Measurements from ENCODE around the gene RTL5. TPM values are rescaled to one million over a fixed set of nuclear protein-coding genes. Genes with fewer than 3 reads are reported as not detected.

The RTL5 gene
- total and polyA plus RNA-seq, 4 donors: 0.32 to 1.9 (median 0.96) TPM

DNA sequence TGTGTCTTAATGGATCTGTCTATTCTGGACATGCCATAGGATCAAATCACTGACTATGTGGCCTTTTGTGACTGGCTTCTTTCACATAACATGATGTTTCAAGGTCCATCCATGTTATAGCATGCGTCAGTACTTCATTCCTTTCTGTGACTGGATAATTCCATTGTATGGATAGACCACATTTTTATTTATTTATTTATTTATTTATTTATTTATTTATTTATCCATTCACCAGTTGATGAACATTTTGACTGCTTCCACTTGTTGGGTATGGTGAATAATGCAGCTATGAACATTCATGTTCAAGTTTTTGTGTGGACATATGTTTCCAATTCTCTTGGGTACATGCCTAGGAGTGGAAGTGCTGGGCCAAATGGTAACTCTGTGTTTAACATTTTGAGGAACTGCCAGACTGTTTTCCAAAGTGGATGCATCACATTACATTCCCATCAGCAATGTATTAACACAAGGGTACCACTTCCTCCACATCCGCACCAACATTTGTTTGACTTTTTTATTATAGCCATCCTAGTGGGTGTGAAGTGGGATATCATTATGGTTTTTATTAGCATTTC, 14.0 kb downstream of the RTL5 start:
- H3K36me3 ChIP-seq (ENCODE audit: control insufficient read depth in 4 of 4, insufficient read depth in 3 of 4, low read depth in 1 of 4, low read length in 3 of 4): no peaks in the 10 kb centered on the region
- no peak overlapping the region for H3K4me3 ChIP-seq (ENCODE audit: low read depth in 1 of 3, low read length in 3 of 3)
- no peaks in the 10 kb centered on the region for H3K9me3 ChIP-seq (ENCODE audit: control insufficient read depth in 4 of 4, low read length in 3 of 4)
- H3K4me1 ChIP-seq (ENCODE audit: control insufficient read depth in 4 of 4, insufficient read depth in 4 of 4, low read length in 3 of 4): peaks cover 0 to 3% (median 2%) of the 10 kb centered on the region in 4 donors
- no peak overlapping the region for H3K9ac ChIP-seq (ENCODE audit: low read depth in 1 of 2, low read length in 2 of 2)
- WGBS: 96% methylated on average over 2 of the region's 2 CpGs
- TF ChIP-seq EGR1 (IDR thresholded peaks at IDR 0.05; ENCODE audit: low read depth in 2 of 2) (no peak), SP1 (IDR thresholded peaks at IDR 0.05) (no peak), TAF1 (conservative IDR thresholded peaks at IDR 0.05) (no peak), RAD21 (IDR thresholded peaks at IDR 0.05) (no peak)
- TF ChIP-seq, protein P1, sequence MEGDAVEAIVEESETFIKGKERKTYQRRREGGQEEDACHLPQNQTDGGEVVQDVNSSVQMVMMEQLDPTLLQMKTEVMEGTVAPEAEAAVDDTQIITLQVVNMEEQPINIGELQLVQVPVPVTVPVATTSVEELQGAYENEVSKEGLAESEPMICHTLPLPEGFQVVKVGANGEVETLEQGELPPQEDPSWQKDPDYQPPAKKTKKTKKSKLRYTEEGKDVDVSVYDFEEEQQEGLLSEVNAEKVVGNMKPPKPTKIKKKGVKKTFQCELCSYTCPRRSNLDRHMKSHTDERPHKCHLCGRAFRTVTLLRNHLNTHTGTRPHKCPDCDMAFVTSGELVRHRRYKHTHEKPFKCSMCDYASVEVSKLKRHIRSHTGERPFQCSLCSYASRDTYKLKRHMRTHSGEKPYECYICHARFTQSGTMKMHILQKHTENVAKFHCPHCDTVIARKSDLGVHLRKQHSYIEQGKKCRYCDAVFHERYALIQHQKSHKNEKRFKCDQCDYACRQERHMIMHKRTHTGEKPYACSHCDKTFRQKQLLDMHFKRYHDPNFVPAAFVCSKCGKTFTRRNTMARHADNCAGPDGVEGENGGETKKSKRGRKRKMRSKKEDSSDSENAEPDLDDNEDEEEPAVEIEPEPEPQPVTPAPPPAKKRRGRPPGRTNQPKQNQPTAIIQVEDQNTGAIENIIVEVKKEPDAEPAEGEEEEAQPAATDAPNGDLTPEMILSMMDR (IDR thresholded peaks at IDR 0.05; ENCODE audit: low read depth, low read length, missing input control): no peak
- no peaks in the 10 kb centered on the region for H3K27me3 ChIP-seq (ENCODE audit: control insufficient read depth in 4 of 4, insufficient read depth in 4 of 4, low read length in 3 of 4)
- H3K27ac ChIP-seq (ENCODE audit: low read depth in 1 of 2, low read length in 2 of 2): no peak overlapping the region
- no peak for DNase-seq (ENCODE audit: low spot score)

DNA sequence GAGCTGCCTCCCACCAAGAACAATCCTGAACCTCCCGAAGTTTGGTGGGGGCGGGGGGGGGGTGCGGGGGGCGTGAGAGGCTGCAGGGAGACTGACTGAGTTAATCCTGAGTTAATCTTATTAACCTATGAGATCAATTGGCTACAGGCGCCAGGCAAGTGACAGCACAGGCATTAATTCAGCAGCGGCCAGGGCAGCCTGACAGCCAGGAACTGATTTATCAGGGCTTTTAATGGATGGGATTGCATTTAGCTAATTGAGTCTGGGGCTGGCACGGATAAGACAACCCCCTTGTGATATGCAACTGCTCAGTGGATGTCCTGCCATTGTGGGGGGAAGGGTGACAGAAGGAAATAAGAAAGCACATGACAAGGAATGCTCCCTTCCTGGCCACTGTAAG, 16.3 kb downstream of the RTL5 start:
- Histone ChIP-seq H3K27me3 (ENCODE audit: control insufficient read depth in 4 of 4, insufficient read depth in 4 of 4, low read length in 3 of 4) (no peaks in the 10 kb centered on the region), H3K27ac (ENCODE audit: low read depth in 1 of 2, low read length in 2 of 2) (no peak overlapping the region), H3K9ac (ENCODE audit: low read depth in 1 of 2, low read length in 2 of 2) (no peak overlapping the region), H3K36me3 (ENCODE audit: control insufficient read depth in 4 of 4, insufficient read depth in 3 of 4, low read depth in 1 of 4, low read length in 3 of 4) (no peaks in the 10 kb centered on the region), H3K4me3 (ENCODE audit: low read depth in 1 of 3, low read length in 3 of 3) (no peak overlapping the region), H3K4me1 (ENCODE audit: control insufficient read depth in 4 of 4, insufficient read depth in 4 of 4, low read length in 3 of 4) (peaks cover 0 to 3% (median under 1%) of the 10 kb centered on the region in 4 donors), H3K9me3 (ENCODE audit: control insufficient read depth in 4 of 4, low read length in 3 of 4) (no peaks in the 10 kb centered on the region)
- TF ChIP-seq NR2F2 (IDR thresholded peaks at IDR 0.05) (no peak), RAD21 (IDR thresholded peaks at IDR 0.05) (no peak), FOXA2 (IDR thresholded peaks at IDR 0.05) (no peak), HNF4A (conservative IDR thresholded peaks at IDR 0.05) (no peak), HNF4G (IDR thresholded peaks at IDR 0.05) (no peak), GABPA (IDR thresholded peaks at IDR 0.05 in 1 of 2, conservative IDR thresholded peaks at IDR 0.05 in 1 of 2) (no peak), SP1 (IDR thresholded peaks at IDR 0.05) (no peak), TAF1 (conservative IDR thresholded peaks at IDR 0.05) (no peak), RXRA (IDR thresholded peaks at IDR 0.05) (no peak), EGR1 (IDR thresholded peaks at IDR 0.05; ENCODE audit: low read depth in 2 of 2) (no peak), YY1 (IDR thresholded peaks at IDR 0.05) (no peak), JUND (IDR thresholded peaks at IDR 0.05) (no peak), FOXA1 (IDR thresholded peaks at IDR 0.05) (no peak)
- TF ChIP-seq, protein P1 (IDR thresholded peaks at IDR 0.05; ENCODE audit: low read depth, low read length, missing input control): no peak
- TF ChIP-seq, protein P2, sequence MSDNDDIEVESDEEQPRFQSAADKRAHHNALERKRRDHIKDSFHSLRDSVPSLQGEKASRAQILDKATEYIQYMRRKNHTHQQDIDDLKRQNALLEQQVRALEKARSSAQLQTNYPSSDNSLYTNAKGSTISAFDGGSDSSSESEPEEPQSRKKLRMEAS (IDR thresholded peaks at IDR 0.05): no peak
- TF ChIP-seq, protein P3, sequence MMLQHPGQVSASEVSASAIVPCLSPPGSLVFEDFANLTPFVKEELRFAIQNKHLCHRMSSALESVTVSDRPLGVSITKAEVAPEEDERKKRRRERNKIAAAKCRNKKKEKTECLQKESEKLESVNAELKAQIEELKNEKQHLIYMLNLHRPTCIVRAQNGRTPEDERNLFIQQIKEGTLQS (IDR thresholded peaks at IDR 0.05): no peak
- TF ChIP-seq, protein P4, sequence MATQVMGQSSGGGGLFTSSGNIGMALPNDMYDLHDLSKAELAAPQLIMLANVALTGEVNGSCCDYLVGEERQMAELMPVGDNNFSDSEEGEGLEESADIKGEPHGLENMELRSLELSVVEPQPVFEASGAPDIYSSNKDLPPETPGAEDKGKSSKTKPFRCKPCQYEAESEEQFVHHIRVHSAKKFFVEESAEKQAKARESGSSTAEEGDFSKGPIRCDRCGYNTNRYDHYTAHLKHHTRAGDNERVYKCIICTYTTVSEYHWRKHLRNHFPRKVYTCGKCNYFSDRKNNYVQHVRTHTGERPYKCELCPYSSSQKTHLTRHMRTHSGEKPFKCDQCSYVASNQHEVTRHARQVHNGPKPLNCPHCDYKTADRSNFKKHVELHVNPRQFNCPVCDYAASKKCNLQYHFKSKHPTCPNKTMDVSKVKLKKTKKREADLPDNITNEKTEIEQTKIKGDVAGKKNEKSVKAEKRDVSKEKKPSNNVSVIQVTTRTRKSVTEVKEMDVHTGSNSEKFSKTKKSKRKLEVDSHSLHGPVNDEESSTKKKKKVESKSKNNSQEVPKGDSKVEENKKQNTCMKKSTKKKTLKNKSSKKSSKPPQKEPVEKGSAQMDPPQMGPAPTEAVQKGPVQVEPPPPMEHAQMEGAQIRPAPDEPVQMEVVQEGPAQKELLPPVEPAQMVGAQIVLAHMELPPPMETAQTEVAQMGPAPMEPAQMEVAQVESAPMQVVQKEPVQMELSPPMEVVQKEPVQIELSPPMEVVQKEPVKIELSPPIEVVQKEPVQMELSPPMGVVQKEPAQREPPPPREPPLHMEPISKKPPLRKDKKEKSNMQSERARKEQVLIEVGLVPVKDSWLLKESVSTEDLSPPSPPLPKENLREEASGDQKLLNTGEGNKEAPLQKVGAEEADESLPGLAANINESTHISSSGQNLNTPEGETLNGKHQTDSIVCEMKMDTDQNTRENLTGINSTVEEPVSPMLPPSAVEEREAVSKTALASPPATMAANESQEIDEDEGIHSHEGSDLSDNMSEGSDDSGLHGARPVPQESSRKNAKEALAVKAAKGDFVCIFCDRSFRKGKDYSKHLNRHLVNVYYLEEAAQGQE (IDR thresholded peaks at IDR 0.05): no peak
- TF ChIP-seq, protein P5, sequence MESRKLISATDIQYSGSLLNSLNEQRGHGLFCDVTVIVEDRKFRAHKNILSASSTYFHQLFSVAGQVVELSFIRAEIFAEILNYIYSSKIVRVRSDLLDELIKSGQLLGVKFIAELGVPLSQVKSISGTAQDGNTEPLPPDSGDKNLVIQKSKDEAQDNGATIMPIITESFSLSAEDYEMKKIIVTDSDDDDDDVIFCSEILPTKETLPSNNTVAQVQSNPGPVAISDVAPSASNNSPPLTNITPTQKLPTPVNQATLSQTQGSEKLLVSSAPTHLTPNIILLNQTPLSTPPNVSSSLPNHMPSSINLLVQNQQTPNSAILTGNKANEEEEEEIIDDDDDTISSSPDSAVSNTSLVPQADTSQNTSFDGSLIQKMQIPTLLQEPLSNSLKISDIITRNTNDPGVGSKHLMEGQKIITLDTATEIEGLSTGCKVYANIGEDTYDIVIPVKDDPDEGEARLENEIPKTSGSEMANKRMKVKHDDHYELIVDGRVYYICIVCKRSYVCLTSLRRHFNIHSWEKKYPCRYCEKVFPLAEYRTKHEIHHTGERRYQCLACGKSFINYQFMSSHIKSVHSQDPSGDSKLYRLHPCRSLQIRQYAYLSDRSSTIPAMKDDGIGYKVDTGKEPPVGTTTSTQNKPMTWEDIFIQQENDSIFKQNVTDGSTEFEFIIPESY (IDR thresholded peaks at IDR 0.05): no peak
- no peak for DNase-seq (ENCODE audit: low spot score)
- 66% methylated on average over 7 of the region's 7 CpGs for WGBS
